DMS79 treated with DMSO at 0.1 percent for 48 hours (cell line): ENCODE measurements around the gene HMCES.
"Not testable (repeated sequence)": the region's sequence is repeated elsewhere in the genome, so short reads cannot be mapped to it uniquely, and the experiment has no call there.

Experiments used
- DNase-seq: peaks from one replicate; lab custom pipeline; 2025; lab: John Stamatoyannopoulos, UW

The HMCES gene

DNA sequence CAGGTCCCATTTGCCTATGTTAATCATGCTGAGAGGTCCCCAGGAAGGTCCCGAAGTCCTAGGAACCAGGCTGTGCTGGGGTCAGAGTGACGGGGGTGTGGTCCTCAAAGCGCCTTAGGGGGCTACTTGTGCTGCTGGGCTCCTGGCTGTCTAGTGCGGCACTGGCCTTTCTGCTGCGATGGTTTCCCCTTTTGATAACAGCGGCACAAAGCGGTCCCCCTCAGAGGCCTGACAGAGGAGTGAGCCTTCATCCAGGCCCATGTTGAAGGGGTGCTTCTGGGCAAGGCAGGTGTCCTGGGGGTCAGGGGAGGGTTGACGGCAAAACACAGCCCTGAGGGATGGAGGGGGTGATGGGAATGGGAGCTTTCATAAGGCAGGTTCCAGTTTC lies 68.8 kb downstream of the HMCES start:
- DNase-seq, result no peak

DNA sequence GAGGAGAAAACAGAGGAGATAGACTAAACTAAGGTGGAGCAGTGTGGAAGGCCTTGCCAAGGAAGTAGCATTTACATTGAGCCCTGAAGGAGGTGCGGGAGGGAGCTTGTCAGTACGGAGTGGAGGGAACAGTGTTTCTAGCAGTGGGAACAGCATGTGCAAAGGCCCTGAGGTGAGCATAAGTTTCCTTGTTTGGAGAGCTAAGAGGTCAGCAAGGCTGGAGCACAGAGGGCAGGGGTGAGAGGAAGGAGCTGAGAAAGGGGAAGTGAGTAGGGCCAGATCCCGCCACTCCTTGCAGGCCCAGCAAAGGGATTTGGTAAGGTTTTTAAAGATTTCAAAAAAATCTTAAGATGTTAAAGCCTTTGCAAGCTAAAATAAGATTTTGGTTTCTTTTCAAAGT lies 70.1 kb downstream of the HMCES start:
- no peak for DNase-seq

DNA sequence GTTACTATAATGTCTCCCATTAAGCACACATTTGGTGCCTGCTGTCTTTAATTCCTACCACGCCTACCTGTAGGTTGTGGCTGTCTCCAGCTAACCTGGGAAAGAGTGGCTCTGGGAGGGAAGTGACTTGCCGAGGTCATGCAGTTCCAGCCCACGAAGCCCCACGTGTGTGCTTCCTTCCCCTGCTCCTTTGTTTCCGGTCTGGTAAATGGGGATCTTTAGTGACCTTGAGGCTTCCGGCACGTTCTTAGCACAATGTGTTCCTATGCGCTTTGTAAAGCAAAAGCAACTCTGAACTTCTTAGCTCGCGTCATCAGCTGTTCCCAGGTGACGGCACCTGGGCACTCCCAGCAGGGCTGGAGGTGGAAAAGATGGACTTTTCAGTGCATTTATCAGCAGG lies 70.5 kb downstream of the HMCES start:
- not testable (repeated sequence) for DNase-seq

- no peak for DNase-seq
Measured at GRCh38 chr3:129349791-129350190, 71.1 kb downstream of the HMCES start.

- no peak for DNase-seq
Measured at GRCh38 chr3:129352045-129352444, 73.4 kb downstream of the HMCES start.

DNA sequence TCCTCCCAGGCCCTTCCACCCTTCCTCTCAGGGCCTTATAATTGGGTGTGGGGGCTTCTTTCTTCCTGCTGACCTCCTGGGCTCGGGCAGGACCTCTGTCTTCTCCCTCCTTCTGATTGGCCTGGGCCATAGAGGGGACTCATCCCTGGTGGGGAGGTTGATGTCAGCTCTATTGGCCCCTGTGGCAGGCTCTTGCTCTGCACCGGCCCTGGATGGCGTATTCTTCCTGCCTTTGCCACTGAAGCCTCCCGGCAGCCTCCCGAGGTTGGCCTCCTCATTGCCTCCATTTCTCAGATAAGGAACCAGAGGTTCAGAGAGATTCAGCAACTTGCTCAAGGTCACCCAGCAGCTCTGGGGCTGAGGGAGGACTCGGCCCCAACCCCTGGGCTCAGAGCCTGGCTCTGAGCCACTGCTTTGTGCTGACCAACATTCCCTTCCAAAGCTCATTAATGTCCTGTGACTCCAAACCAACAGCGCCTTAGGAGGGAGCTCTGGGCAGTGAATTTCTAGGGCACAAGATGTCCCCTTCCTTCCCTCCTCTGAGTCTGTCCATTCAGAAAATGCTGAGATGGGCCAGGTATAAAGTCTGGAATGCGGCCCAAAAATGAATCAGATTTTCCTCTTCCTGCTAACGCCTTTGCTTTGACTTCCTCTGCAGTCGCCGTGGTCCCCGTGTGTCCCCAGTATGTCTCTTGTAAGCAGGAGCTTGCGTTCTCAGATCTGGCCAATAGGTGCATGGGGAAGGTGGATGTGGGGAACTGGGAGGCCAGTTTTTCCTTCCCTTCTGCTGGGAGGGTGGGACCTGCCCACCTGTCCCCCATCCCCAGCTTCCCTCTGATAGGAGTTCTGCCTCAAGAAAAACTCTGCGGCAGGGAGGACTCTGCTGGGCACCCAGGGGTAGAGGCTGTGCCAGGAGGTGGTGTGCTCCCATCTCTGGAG lies 74.2 kb downstream of the HMCES start:
- DNase-seq, result no peak

GRCh38 chr3:129353589-129353941 lies 74.9 kb downstream of the HMCES start:
- DNase-seq, result no peak
